WERI-Rb-1 (cell line): ENCODE measurements around the gene SGPL1.

Experiments
- DNase-seq: peaks from one replicate; pipeline ENCODE4 v3.0.0-alpha.2; 2020
- H3K27ac ChIP-seq: fragments of 250-450 bp; sonication (Bioruptor Pico); 2 replicates; pipeline ENCODE4 v1.5.1; 2020; ENCODE audit warnings: mild to moderate bottlenecking, moderate library complexity
- H3K27me3 ChIP-seq: fragments of 250-450 bp; sonication (Bioruptor Pico); 2 replicates; pipeline ENCODE4 v1.5.1; 2021; ENCODE audit warnings: mild to moderate bottlenecking, low read depth, moderate library complexity; ENCODE audit not compliant: insufficient read depth, severe bottlenecking
- H3K36me3 ChIP-seq: fragments of 250-450 bp; sonication (Bioruptor Pico); 2 replicates; pipeline ENCODE4 v1.5.1; 2020; ENCODE audit warnings: mild to moderate bottlenecking, moderate library complexity
- H3K4me3 ChIP-seq: 2 replicates; pipeline ENCODE4 v1.5.1; 2011; ENCODE audit warnings: low read depth, mild to moderate bottlenecking, control low read depth, low read length
- H3K9me3 ChIP-seq: fragments of 250-450 bp; sonication (Bioruptor Pico); 2 replicates; pipeline ENCODE4 v1.5.1; 2021; ENCODE audit warnings: mild to moderate bottlenecking, moderate library complexity; ENCODE audit not compliant: severe bottlenecking
- CTCF ChIP-seq: IDR thresholded peaks from 2 replicates; pipeline ENCODE4 v1.5.1; 2011; ENCODE audit warnings: low read depth, mild to moderate bottlenecking, control low read depth, inconsistent platforms, low read length

The SGPL1 gene

GRCh38 chr10:70893227-70894006 is 77.7 kb downstream of the SGPL1 start:
- 0 out of 2 replicates have a peak, but pooled peaks have one; percentile 2 for TF ChIP-seq CTCF
- no peaks in the 10 kb centered on the region for H3K27me3 ChIP-seq
- DNase-seq: no peak
- no peak overlapping the region for H3K27ac ChIP-seq
- no peak overlapping the region for H3K4me3 ChIP-seq
- H3K9me3 ChIP-seq: peaks cover 6% of the 10 kb centered on the region
- no peaks in the 10 kb centered on the region for H3K36me3 ChIP-seq

GRCh38 chr10:70894416-70894815 is 78.7 kb downstream of the SGPL1 start:
- no peak for TF ChIP-seq CTCF
- Histone ChIP-seq H3K36me3 (no peaks in the 10 kb centered on the region), H3K27ac (no peak overlapping the region), H3K9me3 (peaks cover 6% of the 10 kb centered on the region), H3K4me3 (no peak overlapping the region), H3K27me3 (no peaks in the 10 kb centered on the region)
- DNase-seq: no peak

GRCh38 chr10:70896551-70896950 is 80.8 kb downstream of the SGPL1 start:
- no peak for DNase-seq
- TF ChIP-seq CTCF: no peak
- Histone ChIP-seq H3K27ac (no peak overlapping the region), H3K27me3 (no peaks in the 10 kb centered on the region), H3K9me3 (peaks cover 6% of the 10 kb centered on the region), H3K4me3 (no peak overlapping the region), H3K36me3 (no peaks in the 10 kb centered on the region)

GRCh38 chr10:70898687-70899086 is 82.9 kb downstream of the SGPL1 start:
- Histone ChIP-seq H3K9me3 (peaks cover 3% of the 10 kb centered on the region), H3K27me3 (no peaks in the 10 kb centered on the region), H3K4me3 (no peak overlapping the region), H3K27ac (no peak overlapping the region), H3K36me3 (no peaks in the 10 kb centered on the region)
- no peak for DNase-seq
- TF ChIP-seq CTCF: no peak

- Histone ChIP-seq H3K4me3 (no peak overlapping the region), H3K36me3 (no peaks in the 10 kb centered on the region), H3K9me3 (peaks cover 3% of the 10 kb centered on the region), H3K27me3 (no peaks in the 10 kb centered on the region), H3K27ac (no peak overlapping the region)
- no peak for DNase-seq
- TF ChIP-seq CTCF: no peak
These were observed 83.3 kb downstream of the SGPL1 start for GRCh38 chr10:70899096-70899495.
